Measurements from ENCODE around the gene OR2D3.

- no peak for TF ChIP-seq EZH2 (IDR thresholded peaks at IDR 0.05)
- TF ChIP-seq POLR2AphosphoS5 (IDR thresholded peaks at IDR 0.05; ENCODE audit: borderline replicate concordance, low read depth, low read length) = no peak
These were observed 26.7 kb upstream of the OR2D3 start for GRCh38 chr11:6894097-6894496.
